HepG2 (cell line): ENCODE measurements around the gene MTX1. TPM values are rescaled to one million over a fixed set of nuclear protein-coding genes. Genes with fewer than 3 reads are reported as not detected.

Source experiments
- AHDC1 ChIP-seq: sonication (generic); formaldehyde crosslinking; IDR thresholded peaks from 2 replicates; pipeline ENCODE4 v1.5.1; 2020; ENCODE audit warnings: mild to moderate bottlenecking, missing genetic modification reagents, borderline replicate concordance
- BCL6 ChIP-seq: IDR thresholded peaks from 2 replicates; pipeline ENCODE4 v1.6.1; 2016; ENCODE audit warnings: missing genetic modification reagents, missing compliant biosample characterization
- CREBL2 ChIP-seq: sonication (generic); formaldehyde crosslinking; IDR thresholded peaks from 2 replicates; pipeline ENCODE4 v1.8.1; 2023; ENCODE audit warnings: missing genetic modification reagents, mild to moderate bottlenecking, borderline replicate concordance
- FOXJ3 ChIP-seq: sonication (generic); formaldehyde crosslinking; IDR thresholded peaks from 2 replicates; pipeline ENCODE4 v1.4.0; 2020; ENCODE audit warnings: missing genetic modification reagents, mild to moderate bottlenecking, borderline replicate concordance
- HIVEP1 ChIP-seq: sonication (generic); formaldehyde crosslinking; IDR thresholded peaks from 2 replicates; pipeline ENCODE4 v1.4.0; 2020; ENCODE audit warnings: mild to moderate bottlenecking, missing genetic modification reagents
- MYNN ChIP-seq: sonication (generic); formaldehyde crosslinking; IDR thresholded peaks from 2 replicates; pipeline ENCODE4 v1.4.0; 2020; ENCODE audit warnings: mild to moderate bottlenecking, low read depth, missing genetic modification reagents
- REST ChIP-seq, 2 experiments: IDR thresholded peaks; 2 replicates each; pipeline ENCODE4 v1.6.1; 2011 to 2012; ENCODE audit warnings: low read length in 2 of 2, borderline replicate concordance in 1 of 2, low read depth in 1 of 2, mild to moderate bottlenecking in 1 of 2, moderate library complexity in 1 of 2
- SRSF9 ChIP-seq: fragments of 200-400 bp; formaldehyde crosslinking; IDR thresholded peaks from 2 replicates; pipeline ENCODE4 v1.6.1; 2018; ENCODE audit warnings: borderline replicate concordance, mild to moderate bottlenecking, low read depth, low read length; ENCODE audit not compliant: insufficient read depth, poor library complexity, severe bottlenecking
- ZBTB3 ChIP-seq: sonication (generic); formaldehyde crosslinking; IDR thresholded peaks from 2 replicates; pipeline ENCODE4 v1.4.0; 2020; ENCODE audit warnings: low read depth, mild to moderate bottlenecking, moderate library complexity, missing genetic modification reagents, borderline replicate concordance
- ZNF274 ChIP-seq: sonication (generic); formaldehyde crosslinking; IDR thresholded peaks from 2 replicates; pipeline ENCODE4 v1.5.1; 2020; ENCODE audit warnings: mild to moderate bottlenecking, missing genetic modification reagents
- polyA plus RNA-seq, 8 experiments: library from polyadenylated mRNA; depleted of rRNA in 3 of 8; stranded (reverse) in 7 of 8; unstranded in 1 of 8; fragments of >200 nt; fragmentation: Illumina TruSeq in 4 of 8; extraction: Trizol in 4 of 8; gene quantifications; 2 replicates each; pipeline versions ENCODE4 v1.2.1 to v1.2.3, GENCODE V29; 2011 to 2016; ENCODE audit warnings: low read depth in 4 of 8, missing spikeins in 1 of 8, mixed read lengths in 1 of 8; ENCODE audit not compliant: insufficient read depth in 1 of 8
- total RNA-seq, 5 experiments: library from RNA; depleted of rRNA; stranded (reverse); fragments of >200 nt; fragmentation: Illumina TruSeq; extraction: Trizol; gene quantifications; 2 replicates each; pipeline ENCODE4 v1.2.3, GENCODE V29; 2016; ENCODE audit warnings: low read depth in 1 of 5
- TF ChIP-seq, protein P1 (sequence below): sonication (generic); formaldehyde crosslinking; IDR thresholded peaks from 2 replicates; pipeline ENCODE4 v1.8.0; 2023; ENCODE audit warnings: mild to moderate bottlenecking, missing genetic modification reagents
- TF ChIP-seq, protein P2 (sequence below): sonication (generic); formaldehyde crosslinking; IDR thresholded peaks from 2 replicates; pipeline ENCODE4 v1.4.0; 2020; ENCODE audit warnings: missing genetic modification reagents
- TF ChIP-seq, protein P3 (sequence below): IDR thresholded peaks from 2 replicates; pipeline ENCODE4 v1.6.1; 2016; ENCODE audit warnings: low read depth

MTX1 gene
- total and polyA plus RNA-seq, 2 of the 13 experiments (the other 11 are each of a cell fraction or from before 2014, with no cell fraction given), result 64.5 to 72.6 TPM

DNA sequence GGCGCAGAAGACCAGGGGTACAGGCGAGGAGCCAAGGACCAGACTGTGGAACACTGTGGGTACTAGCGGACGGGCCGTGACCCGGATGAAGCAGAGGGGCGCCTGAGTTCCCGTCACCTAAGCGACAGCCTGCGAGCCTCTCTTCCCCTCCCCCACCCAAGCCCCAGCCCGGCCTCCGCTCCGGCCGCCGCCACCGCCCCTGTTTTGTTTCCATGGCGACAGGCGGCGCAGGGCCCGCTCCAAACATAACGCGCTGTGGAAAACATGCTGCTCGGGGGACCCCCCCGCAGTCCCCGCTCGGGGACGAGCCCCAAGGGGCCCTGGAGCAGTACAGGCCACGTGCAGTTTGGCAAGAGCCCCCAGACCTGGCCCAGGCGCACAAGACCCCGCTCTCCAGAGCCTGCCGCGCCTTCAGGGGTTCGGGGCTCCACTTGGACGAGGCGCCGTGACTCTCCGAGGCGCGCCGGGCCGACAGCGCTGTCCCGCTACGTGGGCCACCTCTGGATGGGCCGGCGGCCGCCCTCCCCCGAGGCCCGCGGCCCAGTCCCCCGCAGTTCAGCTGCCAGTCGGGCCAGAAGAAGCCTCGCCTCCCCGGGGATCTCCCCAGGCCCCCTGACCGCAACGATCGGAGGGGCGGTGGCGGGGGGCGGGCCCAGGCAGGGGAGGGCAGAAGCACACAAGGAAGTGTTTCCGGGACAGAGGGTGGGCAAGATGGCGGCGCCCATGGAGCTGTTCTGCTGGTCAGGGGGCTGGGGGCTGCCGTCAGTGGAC is at the start of gene MTX1 (continued):
- TF ChIP-seq REST (IDR thresholded peaks at IDR 0.05; ENCODE audit: borderline replicate concordance in 1 of 2, low read depth in 1 of 2, low read length in 2 of 2) (no peak), CREBL2 (CRISPR knock-in tag) (peak; percentile 56; the same call in 1 of the 2 replicates), BCL6 (CRISPR knock-in tag) (no peak), HIVEP1 (CRISPR knock-in tag) (peak; percentile 83), ZNF274 (CRISPR knock-in tag) (0 out of 2 replicates have a peak, but pooled peaks have one; percentile 26), SRSF9 (no peak), ZBTB3 (CRISPR knock-in tag) (no peak), AHDC1 (CRISPR knock-in tag) (no peak), FOXJ3 (0 out of 2 replicates have a peak, but pooled peaks have one; percentile 13), MYNN (CRISPR knock-in tag) (no peak)
- TF ChIP-seq, protein P1, sequence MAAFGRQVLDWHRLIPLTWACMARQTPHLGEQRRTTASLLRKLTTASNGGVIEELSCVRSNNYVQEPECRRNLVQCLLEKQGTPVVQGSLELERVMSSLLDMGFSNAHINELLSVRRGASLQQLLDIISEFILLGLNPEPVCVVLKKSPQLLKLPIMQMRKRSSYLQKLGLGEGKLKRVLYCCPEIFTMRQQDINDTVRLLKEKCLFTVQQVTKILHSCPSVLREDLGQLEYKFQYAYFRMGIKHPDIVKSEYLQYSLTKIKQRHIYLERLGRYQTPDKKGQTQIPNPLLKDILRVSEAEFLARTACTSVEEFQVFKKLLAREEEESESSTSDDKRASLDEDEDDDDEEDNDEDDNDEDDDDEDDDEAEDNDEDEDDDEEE (CRISPR knock-in tag), result peak; percentile 84; the same call in 1 of the 2 replicates
- TF ChIP-seq, protein P2, sequence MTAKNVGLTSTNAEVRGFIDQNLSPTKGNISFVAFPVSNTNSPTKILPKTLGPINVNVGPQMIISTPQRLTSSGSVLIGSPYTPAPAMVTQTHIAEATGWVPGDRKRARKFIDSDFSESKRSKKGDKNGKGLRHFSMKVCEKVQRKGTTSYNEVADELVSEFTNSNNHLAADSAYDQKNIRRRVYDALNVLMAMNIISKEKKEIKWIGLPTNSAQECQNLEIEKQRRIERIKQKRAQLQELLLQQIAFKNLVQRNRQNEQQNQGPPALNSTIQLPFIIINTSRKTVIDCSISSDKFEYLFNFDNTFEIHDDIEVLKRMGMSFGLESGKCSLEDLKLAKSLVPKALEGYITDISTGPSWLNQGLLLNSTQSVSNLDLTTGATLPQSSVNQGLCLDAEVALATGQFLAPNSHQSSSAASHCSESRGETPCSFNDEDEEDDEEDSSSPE (CRISPR knock-in tag), result no peak
- TF ChIP-seq, protein P3, sequence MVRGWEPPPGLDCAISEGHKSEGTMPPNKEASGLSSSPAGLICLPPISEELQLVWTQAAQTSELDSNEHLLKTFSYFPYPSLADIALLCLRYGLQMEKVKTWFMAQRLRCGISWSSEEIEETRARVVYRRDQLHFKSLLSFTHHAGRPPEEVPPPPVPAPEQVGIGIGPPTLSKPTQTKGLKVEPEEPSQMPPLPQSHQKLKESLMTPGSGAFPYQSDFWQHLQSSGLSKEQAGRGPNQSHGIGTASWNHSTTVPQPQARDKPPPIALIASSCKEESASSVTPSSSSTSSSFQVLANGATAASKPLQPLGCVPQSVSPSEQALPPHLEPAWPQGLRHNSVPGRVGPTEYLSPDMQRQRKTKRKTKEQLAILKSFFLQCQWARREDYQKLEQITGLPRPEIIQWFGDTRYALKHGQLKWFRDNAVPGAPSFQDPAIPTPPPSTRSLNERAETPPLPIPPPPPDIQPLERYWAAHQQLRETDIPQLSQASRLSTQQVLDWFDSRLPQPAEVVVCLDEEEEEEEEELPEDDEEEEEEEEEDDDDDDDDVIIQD (CRISPR knock-in tag), result no peak
